Activated naive CD8-positive, alpha-beta T cell (primary cell): ENCODE results near the gene BAIAP2L1.

Experiments used
- H3K27ac Mint-ChIP-seq: one replicate; pipeline ENCODE4 v1.8.0; 2021; ENCODE audit warnings: mixed read lengths
- H3K27me3 Mint-ChIP-seq: one replicate; pipeline ENCODE4 v1.8.0; 2021; ENCODE audit warnings: mixed read lengths
- H3K36me3 Mint-ChIP-seq: one replicate; pipeline ENCODE4 v1.8.0; 2021; ENCODE audit warnings: mixed read lengths
- H3K4me1 Mint-ChIP-seq: one replicate; pipeline ENCODE4 v1.8.0; 2021; ENCODE audit warnings: low read depth, mixed read lengths
- H3K4me3 Mint-ChIP-seq: one replicate; pipeline ENCODE4 v1.8.0; 2021; ENCODE audit warnings: mild to moderate bottlenecking, mixed read lengths
- H3K9me3 Mint-ChIP-seq: one replicate; pipeline ENCODE4 v1.8.0; 2021; ENCODE audit warnings: low read depth, mixed read lengths

Gene BAIAP2L1

GRCh38 chr7:98250789-98251188, 150.1 kb downstream of the BAIAP2L1 start:
- Mint-ChIP-seq H3K4me1 (peaks cover 59% of the 10 kb centered on the region), H3K27me3 (no peaks in the 10 kb centered on the region)

GRCh38 chr7:98249106-98249505, 151.8 kb downstream of the BAIAP2L1 start:
- Mint-ChIP-seq H3K36me3 (peaks cover 3% of the 10 kb centered on the region), H3K27ac (peak overlapping the region; percentile 96), H3K9me3 (no peaks in the 10 kb centered on the region), H3K27me3 (no peaks in the 10 kb centered on the region), H3K4me3 (peak overlapping the region; percentile 76), H3K4me1 (peaks cover 48% of the 10 kb centered on the region)

More at GRCh38 chr7:98250789-98251188, 150.1 kb downstream of the BAIAP2L1 start:
- Mint-ChIP-seq H3K27ac (peak overlapping the region; percentile 96), H3K36me3 (peaks cover 3% of the 10 kb centered on the region), H3K9me3 (no peaks in the 10 kb centered on the region), H3K4me3 (peak overlapping the region; percentile 95)

- Mint-ChIP-seq H3K4me3 (no peak overlapping the region), H3K36me3 (peaks cover 3% of the 10 kb centered on the region), H3K9me3 (no peaks in the 10 kb centered on the region), H3K4me1 (peaks cover 44% of the 10 kb centered on the region), H3K27me3 (no peaks in the 10 kb centered on the region), H3K27ac (peak overlapping the region; percentile 96)
Measured at GRCh38 chr7:98248156-98248555, 152.7 kb downstream of the BAIAP2L1 start.

- no peak overlapping the region for H3K4me3 Mint-ChIP-seq
- no peak overlapping the region for H3K27ac Mint-ChIP-seq
- peaks cover 22% of the 10 kb centered on the region for H3K4me1 Mint-ChIP-seq
- no peaks in the 10 kb centered on the region for H3K27me3 Mint-ChIP-seq
- no peaks in the 10 kb centered on the region for H3K36me3 Mint-ChIP-seq
- no peaks in the 10 kb centered on the region for H3K9me3 Mint-ChIP-seq
Measured at GRCh38 chr7:98244871-98245270, 156.0 kb downstream of the BAIAP2L1 start.

- H3K36me3 Mint-ChIP-seq, result no peaks in the 10 kb centered on the region
- H3K27ac Mint-ChIP-seq, result no peak overlapping the region
- H3K9me3 Mint-ChIP-seq, result no peaks in the 10 kb centered on the region
- H3K27me3 Mint-ChIP-seq, result no peaks in the 10 kb centered on the region
- H3K4me1 Mint-ChIP-seq, result peaks cover 6% of the 10 kb centered on the region
- H3K4me3 Mint-ChIP-seq, result no peak overlapping the region
Measured at GRCh38 chr7:98242934-98243333, 158.0 kb downstream of the BAIAP2L1 start.

- no peaks in the 10 kb centered on the region for H3K36me3 Mint-ChIP-seq
- H3K27me3 Mint-ChIP-seq, result no peaks in the 10 kb centered on the region
- H3K9me3 Mint-ChIP-seq, result no peaks in the 10 kb centered on the region
- no peak overlapping the region for H3K4me3 Mint-ChIP-seq
- H3K27ac Mint-ChIP-seq, result no peak overlapping the region
- H3K4me1 Mint-ChIP-seq, result peaks cover 3% of the 10 kb centered on the region
Measured at GRCh38 chr7:98242342-98242741, 158.5 kb downstream of the BAIAP2L1 start.

GRCh38 chr7:98241674-98242241, 159.1 kb downstream of the BAIAP2L1 start:
- no peak overlapping the region for H3K27ac Mint-ChIP-seq
- H3K4me1 Mint-ChIP-seq, result no peaks in the 10 kb centered on the region
- no peaks in the 10 kb centered on the region for H3K36me3 Mint-ChIP-seq
- H3K9me3 Mint-ChIP-seq, result no peaks in the 10 kb centered on the region
- H3K27me3 Mint-ChIP-seq, result no peaks in the 10 kb centered on the region
- H3K4me3 Mint-ChIP-seq, result no peak overlapping the region
